ENCODE data around the gene ZFYVE28. TPM values are rescaled to one million over a fixed set of nuclear protein-coding genes. Genes with fewer than 3 reads are reported as not detected.
A peak's percentile ranks its signal among the peaks of the same experiment; 100 is the strongest.

ZFYVE28 gene
- total RNA-seq, 1 donor, result 10.5 TPM

GRCh38 chr4:2419814-2420213 lies 1.4 kb upstream of the ZFYVE28 start:
- H2AFZ ChIP-seq (ENCODE audit: low read length), result no peak overlapping the region
- peaks cover 71% of the 10 kb centered on the region for H3K27me3 ChIP-seq (ENCODE audit: insufficient read depth, low read length)
- peaks cover 8% of the 10 kb centered on the region for H3K4me1 ChIP-seq (ENCODE audit: insufficient read depth, low read length)
- H3K9me3 ChIP-seq (ENCODE audit: low read depth, low read length), result no peaks in the 10 kb centered on the region
- no peak overlapping the region for H3K4me2 ChIP-seq (ENCODE audit: insufficient read depth, low read length)
- no peaks in the 10 kb centered on the region for H3K79me2 ChIP-seq (ENCODE audit: insufficient read depth, low read length)
- no peak for DNase-seq (ENCODE audit: insufficient read length, low spot score, missing footprints)
- H4K20me1 ChIP-seq (ENCODE audit: insufficient read depth, low read length), result no peaks in the 10 kb centered on the region
- H3K27ac ChIP-seq (ENCODE audit: low read depth, low read length), result no peak overlapping the region
- H3K36me3 ChIP-seq (ENCODE audit: insufficient read depth, low read length), result no peaks in the 10 kb centered on the region
- TF ChIP-seq, protein P1, sequence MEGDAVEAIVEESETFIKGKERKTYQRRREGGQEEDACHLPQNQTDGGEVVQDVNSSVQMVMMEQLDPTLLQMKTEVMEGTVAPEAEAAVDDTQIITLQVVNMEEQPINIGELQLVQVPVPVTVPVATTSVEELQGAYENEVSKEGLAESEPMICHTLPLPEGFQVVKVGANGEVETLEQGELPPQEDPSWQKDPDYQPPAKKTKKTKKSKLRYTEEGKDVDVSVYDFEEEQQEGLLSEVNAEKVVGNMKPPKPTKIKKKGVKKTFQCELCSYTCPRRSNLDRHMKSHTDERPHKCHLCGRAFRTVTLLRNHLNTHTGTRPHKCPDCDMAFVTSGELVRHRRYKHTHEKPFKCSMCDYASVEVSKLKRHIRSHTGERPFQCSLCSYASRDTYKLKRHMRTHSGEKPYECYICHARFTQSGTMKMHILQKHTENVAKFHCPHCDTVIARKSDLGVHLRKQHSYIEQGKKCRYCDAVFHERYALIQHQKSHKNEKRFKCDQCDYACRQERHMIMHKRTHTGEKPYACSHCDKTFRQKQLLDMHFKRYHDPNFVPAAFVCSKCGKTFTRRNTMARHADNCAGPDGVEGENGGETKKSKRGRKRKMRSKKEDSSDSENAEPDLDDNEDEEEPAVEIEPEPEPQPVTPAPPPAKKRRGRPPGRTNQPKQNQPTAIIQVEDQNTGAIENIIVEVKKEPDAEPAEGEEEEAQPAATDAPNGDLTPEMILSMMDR (IDR thresholded peaks at IDR 0.05; ENCODE audit: extremely low read depth, low read depth, low read length), result no peak
- no peak overlapping the region for H3K4me3 ChIP-seq (ENCODE audit: insufficient read depth, low read length)

- H3K4me2 ChIP-seq (ENCODE audit: insufficient read depth, low read length), result peak within 1 kb of the TSS; percentile 93
- peak within 1 kb of the TSS; percentile 76 for H3K4me3 ChIP-seq (ENCODE audit: insufficient read depth, low read length)
- peak; percentile 100 for DNase-seq (ENCODE audit: insufficient read length, low spot score, missing footprints)
- peak within 1 kb of the TSS; percentile 82 for H2AFZ ChIP-seq (ENCODE audit: low read length)
- TF ChIP-seq, protein P1 (IDR thresholded peaks at IDR 0.05; ENCODE audit: extremely low read depth, low read depth, low read length), result no peak
- no peak within 1 kb of the TSS for H3K27ac ChIP-seq (ENCODE audit: low read depth, low read length)
- no peaks in the 10 kb centered on the region for H4K20me1 ChIP-seq (ENCODE audit: insufficient read depth, low read length)
- peaks cover 8% of the 10 kb centered on the region for H3K4me1 ChIP-seq (ENCODE audit: insufficient read depth, low read length)
- no peaks in the 10 kb centered on the region for H3K36me3 ChIP-seq (ENCODE audit: insufficient read depth, low read length)
- no peaks in the 10 kb centered on the region for H3K79me2 ChIP-seq (ENCODE audit: insufficient read depth, low read length)
- no peaks in the 10 kb centered on the region for H3K9me3 ChIP-seq (ENCODE audit: low read depth, low read length)
- H3K27me3 ChIP-seq (ENCODE audit: insufficient read depth, low read length), result peaks cover 71% of the 10 kb centered on the region
Measured at GRCh38 chr4:2418650-2419571, 466 bp upstream of the ZFYVE28 start, which contains the start of gene CFAP99. CFAP99 (plus strand) TSS chr4:2418955.

DNA sequence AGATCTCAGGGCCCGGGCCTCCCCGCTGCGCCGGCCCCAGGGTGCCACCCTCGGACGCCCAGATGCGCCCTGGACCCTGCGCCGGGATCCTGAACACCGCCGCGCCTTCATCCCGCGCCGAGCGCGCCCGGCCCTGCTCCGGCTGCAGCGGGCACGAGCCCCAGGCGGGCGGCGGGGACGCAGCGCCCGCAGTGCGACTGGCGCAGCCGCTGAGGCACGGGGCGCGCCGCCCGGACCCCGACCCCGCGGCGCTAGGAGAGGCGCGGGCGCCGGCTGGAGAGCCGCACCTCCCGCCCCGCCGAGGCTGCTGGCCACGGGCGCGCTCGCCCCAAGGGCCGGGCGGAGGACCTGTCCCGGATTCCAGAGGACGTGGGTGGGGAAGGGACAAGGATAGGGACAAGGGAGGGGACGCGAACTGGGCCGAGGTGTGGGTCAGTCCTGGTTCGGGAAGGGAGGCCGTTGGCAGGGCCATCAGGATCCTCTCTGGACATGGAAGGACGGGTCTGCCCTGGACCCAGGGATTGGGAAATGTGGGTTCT lies 1.1 kb downstream of the ZFYVE28 start:
- H3K27me3 ChIP-seq (ENCODE audit: insufficient read depth, low read length), result peaks cover 62% of the 10 kb centered on the region
- H3K36me3 ChIP-seq (ENCODE audit: insufficient read depth, low read length), result no peaks in the 10 kb centered on the region
- H3K27ac ChIP-seq (ENCODE audit: low read depth, low read length), result no peak overlapping the region
- peaks cover 22% of the 10 kb centered on the region for H3K4me1 ChIP-seq (ENCODE audit: insufficient read depth, low read length)
- TF ChIP-seq, protein P1 (IDR thresholded peaks at IDR 0.05; ENCODE audit: extremely low read depth, low read depth, low read length), result no peak
- no peak overlapping the region for H2AFZ ChIP-seq (ENCODE audit: low read length)
- H3K4me2 ChIP-seq (ENCODE audit: insufficient read depth, low read length), result peak overlapping the region; percentile 73
- peak; percentile 85 for DNase-seq (ENCODE audit: insufficient read length, low spot score, missing footprints)
- H3K9me3 ChIP-seq (ENCODE audit: low read depth, low read length), result no peaks in the 10 kb centered on the region
- peak overlapping the region; percentile 76 for H3K4me3 ChIP-seq (ENCODE audit: insufficient read depth, low read length)
- H3K79me2 ChIP-seq (ENCODE audit: insufficient read depth, low read length), result no peaks in the 10 kb centered on the region
- no peaks in the 10 kb centered on the region for H4K20me1 ChIP-seq (ENCODE audit: insufficient read depth, low read length)

All from osteoblast (primary cell).